Fibroblast of the aortic adventitia (primary cell): ENCODE data around the gene WDR90. TPM values are rescaled to one million over a fixed set of nuclear protein-coding genes. Genes with fewer than 3 reads are reported as not detected.

Source experiments
- DNase-seq: peaks from one replicate; pipeline ENCODE4 v3.0.0-alpha.2; 2010; ENCODE audit warnings: low read depth
- H3K4me3 ChIP-seq: 2 replicates; pipeline ENCODE4 v1.5.1; 2011; ENCODE audit warnings: low read depth, mild to moderate bottlenecking, control low read depth, low read length, moderate library complexity
- total RNA-seq: library from RNA; depleted of rRNA; stranded (reverse); fragments of >200 nt; gene quantifications from 2 replicates; pipeline ENCODE4 v1.2.3, GENCODE V29; 2012; ENCODE audit warnings: low replicate concordance
- TF ChIP-seq, protein P1 (sequence below): IDR thresholded peaks from 2 replicates; pipeline ENCODE4 v1.5.1; 2011; ENCODE audit warnings: mild to moderate bottlenecking, low read length, control low read depth, inconsistent platforms; ENCODE audit not compliant: insufficient read depth

Gene WDR90
- total RNA-seq, 1 donor = 25.0 TPM

DNA sequence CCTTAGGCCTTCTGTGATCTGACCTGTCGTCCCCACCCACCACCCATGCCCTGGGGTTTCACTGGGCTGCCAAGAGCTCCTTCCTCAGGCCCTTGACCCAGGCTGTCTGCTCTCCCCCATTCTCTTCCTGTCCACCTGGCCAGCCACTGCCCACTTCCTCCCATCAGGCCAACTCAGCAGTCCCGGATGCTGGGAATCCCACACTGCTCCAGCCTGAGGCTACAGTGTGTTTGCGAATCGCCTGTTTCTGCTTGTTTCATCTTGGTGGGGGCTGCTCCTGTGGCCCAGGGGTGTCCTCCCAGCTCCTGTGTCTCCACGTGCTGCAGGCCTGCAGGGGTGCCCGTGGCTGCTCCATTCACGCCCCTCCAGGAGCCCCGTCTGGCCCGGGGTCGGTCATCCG, 64.9 kb downstream of the WDR90 start:
- no peak for DNase-seq
- TF ChIP-seq, protein P1, sequence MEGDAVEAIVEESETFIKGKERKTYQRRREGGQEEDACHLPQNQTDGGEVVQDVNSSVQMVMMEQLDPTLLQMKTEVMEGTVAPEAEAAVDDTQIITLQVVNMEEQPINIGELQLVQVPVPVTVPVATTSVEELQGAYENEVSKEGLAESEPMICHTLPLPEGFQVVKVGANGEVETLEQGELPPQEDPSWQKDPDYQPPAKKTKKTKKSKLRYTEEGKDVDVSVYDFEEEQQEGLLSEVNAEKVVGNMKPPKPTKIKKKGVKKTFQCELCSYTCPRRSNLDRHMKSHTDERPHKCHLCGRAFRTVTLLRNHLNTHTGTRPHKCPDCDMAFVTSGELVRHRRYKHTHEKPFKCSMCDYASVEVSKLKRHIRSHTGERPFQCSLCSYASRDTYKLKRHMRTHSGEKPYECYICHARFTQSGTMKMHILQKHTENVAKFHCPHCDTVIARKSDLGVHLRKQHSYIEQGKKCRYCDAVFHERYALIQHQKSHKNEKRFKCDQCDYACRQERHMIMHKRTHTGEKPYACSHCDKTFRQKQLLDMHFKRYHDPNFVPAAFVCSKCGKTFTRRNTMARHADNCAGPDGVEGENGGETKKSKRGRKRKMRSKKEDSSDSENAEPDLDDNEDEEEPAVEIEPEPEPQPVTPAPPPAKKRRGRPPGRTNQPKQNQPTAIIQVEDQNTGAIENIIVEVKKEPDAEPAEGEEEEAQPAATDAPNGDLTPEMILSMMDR = no peak
- no peak overlapping the region for H3K4me3 ChIP-seq

DNA sequence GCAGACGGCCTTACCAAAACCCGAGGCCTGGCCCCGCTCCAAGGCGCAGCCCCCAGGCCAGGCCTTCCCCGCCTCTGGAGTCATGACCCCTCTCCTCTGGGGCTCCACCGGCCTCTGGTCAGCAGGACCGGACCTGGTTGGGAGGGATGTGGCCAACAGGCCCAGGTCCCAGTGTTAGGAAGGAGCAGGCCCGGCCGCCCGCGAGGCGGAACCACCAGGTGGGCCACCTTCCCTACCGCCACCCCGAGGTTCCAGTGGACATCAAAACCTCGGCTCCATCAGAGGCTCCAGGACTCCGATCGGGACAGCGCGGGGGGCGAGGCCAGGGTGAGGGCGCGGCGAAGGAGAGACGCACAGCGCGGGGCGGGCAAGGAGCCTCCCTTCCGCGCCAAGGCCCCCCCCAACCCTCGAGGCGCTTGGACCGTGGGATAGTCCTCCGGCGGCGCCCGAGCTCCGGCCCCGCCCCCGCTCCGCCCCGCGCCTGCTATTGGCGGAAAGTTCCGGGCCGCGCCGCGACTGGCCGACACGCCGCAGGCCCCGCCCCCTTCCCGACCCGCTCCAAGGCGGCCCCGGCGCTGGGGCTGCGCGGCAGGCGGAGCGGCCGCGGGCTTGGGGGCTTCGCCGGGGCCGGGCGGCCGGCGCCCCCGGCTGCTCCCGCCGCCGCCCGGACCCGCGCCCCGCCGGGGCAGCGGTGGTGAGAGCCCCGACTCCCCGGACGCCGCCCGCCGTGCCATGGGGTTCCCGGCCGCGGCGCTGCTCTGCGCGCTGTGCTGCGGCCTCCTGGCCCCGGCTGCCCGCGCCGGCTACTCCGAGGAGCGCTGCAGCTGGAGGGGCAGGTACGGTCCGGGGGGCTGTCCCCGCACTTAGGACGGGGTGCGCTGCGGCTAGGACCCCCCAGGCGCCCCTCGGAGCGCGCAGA, 65.7 kb downstream of the WDR90 start, which contains the start of gene METRN:
METRN (plus strand) TSS at position 561 of the 919 bp plus-strand sequence; CDS start at position 733, 172 bp downstream.
- peak; percentile 74 for DNase-seq
- TF ChIP-seq, protein P1 = no peak
- peak within 1 kb of the TSS; percentile 72 for H3K4me3 ChIP-seq

DNA sequence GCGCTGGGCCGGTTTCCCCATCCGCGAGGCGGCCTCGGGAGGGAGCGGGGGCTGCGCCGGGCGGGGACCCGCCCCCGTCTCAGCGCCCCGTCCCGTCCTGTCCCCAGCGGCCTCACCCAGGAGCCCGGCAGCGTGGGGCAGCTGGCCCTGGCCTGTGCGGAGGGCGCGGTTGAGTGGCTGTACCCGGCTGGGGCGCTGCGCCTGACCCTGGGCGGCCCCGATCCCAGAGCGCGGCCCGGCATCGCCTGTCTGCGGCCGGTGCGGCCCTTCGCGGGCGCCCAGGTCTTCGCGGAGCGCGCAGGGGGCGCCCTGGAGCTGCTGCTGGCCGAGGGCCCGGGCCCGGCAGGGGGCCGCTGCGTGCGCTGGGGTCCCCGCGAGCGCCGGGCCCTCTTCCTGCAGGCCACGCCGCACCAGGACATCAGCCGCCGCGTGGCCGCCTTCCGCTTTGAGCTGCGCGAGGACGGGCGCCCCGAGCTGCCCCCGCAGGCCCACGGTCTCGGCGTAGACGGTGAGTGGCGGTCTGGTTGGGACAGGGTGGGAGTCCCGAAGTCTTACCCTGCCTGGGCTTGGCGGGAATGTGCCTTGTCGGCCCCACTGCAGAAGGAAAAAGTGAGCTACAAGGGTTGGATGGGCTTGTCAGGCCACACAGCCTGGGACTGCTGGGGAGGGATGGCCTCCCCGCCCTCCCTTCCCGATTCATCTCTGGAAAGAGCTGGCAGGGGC, 66.5 kb downstream of the WDR90 start:
- no peak for DNase-seq
- TF ChIP-seq, protein P1 = no peak
- peak overlapping the region; percentile 72 for H3K4me3 ChIP-seq

DNA sequence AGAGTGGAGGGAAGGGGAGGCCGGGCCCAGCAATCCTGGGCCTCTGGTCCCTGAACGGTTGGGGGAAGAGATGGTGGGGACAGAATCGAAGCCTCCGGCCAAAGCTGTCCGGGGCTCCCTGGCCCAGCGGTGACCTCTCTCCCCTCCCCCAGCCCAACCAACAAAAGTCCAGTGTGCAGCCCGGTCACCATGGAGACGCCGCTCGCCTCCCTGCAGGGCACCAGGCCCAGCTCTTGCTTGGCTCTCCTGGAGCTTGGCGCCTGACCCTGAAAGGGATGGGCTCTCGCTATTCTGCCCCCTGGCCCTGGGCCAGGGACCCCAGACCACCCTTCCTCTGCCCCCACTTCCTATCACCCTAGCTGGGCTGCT, 67.0 kb downstream of the WDR90 start:
- DNase-seq = peak; percentile 60
- H3K4me3 ChIP-seq = peak overlapping the region; percentile 72
- TF ChIP-seq, protein P1 = no peak

DNA sequence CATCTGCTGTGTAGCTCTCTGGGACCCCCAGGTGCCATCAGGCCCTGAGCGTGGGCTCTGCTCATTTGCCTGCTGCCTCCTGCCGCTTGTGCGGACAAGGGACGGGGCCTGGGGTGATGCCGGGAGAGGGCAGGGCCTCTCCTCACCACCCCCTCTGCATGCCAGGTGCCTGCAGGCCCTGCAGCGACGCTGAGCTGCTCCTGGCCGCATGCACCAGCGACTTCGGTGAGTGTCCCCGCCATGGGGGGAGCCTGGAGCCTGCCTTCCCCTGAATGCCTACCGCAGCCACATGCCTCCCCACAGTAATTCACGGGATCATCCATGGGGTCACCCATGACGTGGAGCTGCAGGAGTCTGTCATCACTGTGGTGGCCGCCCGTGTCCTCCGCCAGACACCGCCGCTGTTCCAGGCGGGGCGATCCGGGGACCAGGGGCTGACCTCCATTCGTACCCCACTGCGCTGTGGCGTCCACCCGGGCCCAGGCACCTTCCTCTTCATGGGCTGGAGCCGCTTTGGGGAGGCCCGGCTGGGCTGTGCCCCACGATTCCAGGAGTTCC, 67.7 kb downstream of the WDR90 start:
- no peak overlapping the region for H3K4me3 ChIP-seq

More for the DNA sequence above, 67.7 kb downstream of the WDR90 start:
- TF ChIP-seq, protein P1 = no peak
- DNase-seq = no peak

Other genes starting within 250 kb of the WDR90 start
- 6.1 and 8.1 TPM in 2 replicates for gene DECR2, start 247.5 kb upstream of the WDR90 start, total RNA-seq
- gene RAB11FIP3, start 223.7 kb upstream of the WDR90 start, total RNA-seq = 14.7 and 24.4 TPM in 2 replicates
- 31.6 and 43.9 TPM in 2 replicates for gene CAPN15, start 121.7 kb upstream of the WDR90 start, total RNA-seq
- not detected in 2 replicates for gene PRR35, start 89.0 kb upstream of the WDR90 start, total RNA-seq
- gene NHLRC4, start 82.4 kb upstream of the WDR90 start, total RNA-seq = 2.0 and 2.5 TPM in 2 replicates
- 20.7 and 29.1 TPM in 2 replicates for gene PIGQ, start 79.4 kb upstream of the WDR90 start, total RNA-seq
- gene RAB40C, start 59.3 kb upstream of the WDR90 start, total RNA-seq = 12.0 and 14.6 TPM in 2 replicates
- 0.18 and 0.25 TPM in 2 replicates for gene WFIKKN1, start 18.4 kb upstream of the WDR90 start, total RNA-seq
- 85.0 and 86.0 TPM in 2 replicates for gene METTL26, start 13.1 kb upstream of the WDR90 start, total RNA-seq
- 13.3 and 22.4 TPM in 2 replicates for gene MCRIP2, start 7.5 kb upstream of the WDR90 start, total RNA-seq
- gene RHOT2, start 18.8 kb downstream of the WDR90 start, total RNA-seq = 24.4 and 34.5 TPM in 2 replicates
- 1.6 and 3.2 TPM in 2 replicates for gene RHBDL1, start 26.3 kb downstream of the WDR90 start, total RNA-seq
- 88.9 and 112 TPM in 2 replicates for gene STUB1, start 31.0 kb downstream of the WDR90 start, total RNA-seq
- 32.0 and 42.8 TPM in 2 replicates for gene JMJD8, start 35.0 kb downstream of the WDR90 start, total RNA-seq
- 8.1 and 8.3 TPM in 2 replicates for gene WDR24, start 41.0 kb downstream of the WDR90 start, total RNA-seq
- under 0.01 TPM in 1 of 2 replicates, not detected in the other for gene FBXL16, start 56.4 kb downstream of the WDR90 start, total RNA-seq
- gene METRN, start 65.8 kb downstream of the WDR90 start, total RNA-seq = 30.7 and 38.8 TPM in 2 replicates
- gene ANTKMT, start 71.8 kb downstream of the WDR90 start, total RNA-seq = 21.8 and 70.1 TPM in 2 replicates
- 1.1 and 1.8 TPM in 2 replicates for gene CCDC78, start 77.1 kb downstream of the WDR90 start, total RNA-seq
- 10.6 and 21.1 TPM in 2 replicates for gene HAGHL, start 77.7 kb downstream of the WDR90 start, total RNA-seq
- gene CIAO3, start 91.6 kb downstream of the WDR90 start, total RNA-seq = 20.0 and 24.7 TPM in 2 replicates
- gene MSLN, start 111.4 kb downstream of the WDR90 start, total RNA-seq = not detected in 2 replicates
- gene RPUSD1, start 139.0 kb downstream of the WDR90 start, total RNA-seq = 14.5 and 20.3 TPM in 2 replicates
- gene CHTF18, start 139.3 kb downstream of the WDR90 start, total RNA-seq = 3.6 and 20.0 TPM in 2 replicates
- gene GNG13, start 151.4 kb downstream of the WDR90 start, total RNA-seq = not detected in 2 replicates